Measurements from ENCODE around the gene TCAF1. TPM values are rescaled to one million over a fixed set of nuclear protein-coding genes. Genes with fewer than 3 reads are reported as not detected.

The TCAF1 gene
- total RNA-seq, 1 experiment from 2014 or later = 58.4 TPM

DNA sequence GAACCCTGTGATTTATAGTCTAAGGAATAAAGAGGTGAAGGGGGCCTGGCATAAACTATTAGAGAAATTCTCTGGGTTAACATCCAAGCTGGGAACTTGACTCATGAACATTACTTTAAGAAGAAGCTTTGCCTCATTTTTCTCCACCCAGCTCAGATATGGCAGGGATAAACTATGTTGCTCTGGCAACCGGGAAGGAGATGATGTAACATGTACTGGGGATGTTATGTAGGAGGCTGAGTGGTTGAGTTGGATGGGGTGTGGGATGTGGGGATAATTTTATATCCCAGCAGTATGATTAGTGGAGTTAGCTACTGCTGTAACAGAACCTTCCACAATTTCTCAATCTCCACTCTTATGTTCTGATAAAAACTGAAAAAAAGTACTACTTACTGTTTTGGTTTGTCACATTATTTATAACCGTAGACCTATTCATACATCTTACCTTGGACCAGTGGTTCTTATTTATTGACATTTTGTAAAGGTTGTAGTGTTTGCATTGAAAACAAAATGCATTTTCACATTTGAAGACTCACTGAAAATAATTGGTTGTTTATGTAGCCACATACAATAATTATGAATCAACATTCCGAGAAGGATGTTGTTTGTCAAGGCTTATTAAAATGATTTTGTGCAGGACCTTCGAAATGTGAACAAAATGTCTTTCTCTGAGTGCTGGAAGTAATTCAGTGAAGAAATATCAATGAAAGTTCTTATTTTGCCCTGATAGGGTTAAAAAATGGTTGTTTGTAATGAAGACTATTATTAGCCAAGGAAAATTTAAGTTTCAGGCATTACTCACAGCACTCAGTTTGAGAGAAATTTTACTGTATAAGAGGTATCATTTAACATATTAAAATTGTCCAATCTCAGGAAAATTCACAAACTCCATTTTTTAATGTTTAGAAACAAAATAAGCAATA is 34.4 kb upstream of the TCAF1 start:
- Histone ChIP-seq H3K79me2 (ENCODE audit: insufficient read depth, low read length) (no peaks in the 10 kb centered on the region), H3K4me3 (replicated peaks in 1 of 2; ENCODE audit: low read depth in 1 of 2, low read length in 2 of 2) (no peak overlapping the region), H3K4me2 (ENCODE audit: low read length) (no peak overlapping the region), H4K20me1 (ENCODE audit: insufficient read depth) (no peaks in the 10 kb centered on the region), H3K27ac (ENCODE audit: low read depth, low read length) (no peak overlapping the region), H2AFZ (ENCODE audit: low read depth, low read length, poor library complexity, severe bottlenecking) (no peak overlapping the region), H3K36me3 (ENCODE audit: control insufficient read depth in 1 of 2, insufficient read depth in 2 of 2, low read length in 2 of 2) (no peaks in the 10 kb centered on the region), H3K27me3 (ENCODE audit: insufficient read depth, low read length) (no peaks in the 10 kb centered on the region), H3K9ac (ENCODE audit: low read length) (no peak overlapping the region), H3K4me1 (ENCODE audit: control insufficient read depth in 1 of 2, insufficient read depth in 2 of 2, low read length in 2 of 2) (no peaks in the 10 kb centered on the region), H3K9me2 (ENCODE audit: insufficient read depth) (peaks cover 2% of the 10 kb centered on the region; the same call in 1 of the 2 replicates), H3K9me3 (ENCODE audit: control insufficient read depth in 1 of 2, insufficient read depth in 1 of 2, low read depth in 1 of 2, low read length in 2 of 2) (no peaks in the 10 kb centered on the region)
- ChIA-PET POLR2A (no interaction called here), RAD21 (ENCODE audit: low non-redundant PET in 1 of 2, low total read pairs in 2 of 2, uncharacterized antibody in 2 of 2, unreplicated experiment in 2 of 2) (no interaction called here), CTCF (interaction anchor here (0.9 kb wide), 1 partner anchor 35 kb away, joined by 3 read pairs; no protein-coding TSS in a partner anchor)
- no TSS peak for BruUV-seq (replicated peaks)
- DNase-seq (ENCODE audit: low read depth, low spot score) (no peak), ATAC-seq (no peak)
- TF ChIP-seq, protein P1, sequence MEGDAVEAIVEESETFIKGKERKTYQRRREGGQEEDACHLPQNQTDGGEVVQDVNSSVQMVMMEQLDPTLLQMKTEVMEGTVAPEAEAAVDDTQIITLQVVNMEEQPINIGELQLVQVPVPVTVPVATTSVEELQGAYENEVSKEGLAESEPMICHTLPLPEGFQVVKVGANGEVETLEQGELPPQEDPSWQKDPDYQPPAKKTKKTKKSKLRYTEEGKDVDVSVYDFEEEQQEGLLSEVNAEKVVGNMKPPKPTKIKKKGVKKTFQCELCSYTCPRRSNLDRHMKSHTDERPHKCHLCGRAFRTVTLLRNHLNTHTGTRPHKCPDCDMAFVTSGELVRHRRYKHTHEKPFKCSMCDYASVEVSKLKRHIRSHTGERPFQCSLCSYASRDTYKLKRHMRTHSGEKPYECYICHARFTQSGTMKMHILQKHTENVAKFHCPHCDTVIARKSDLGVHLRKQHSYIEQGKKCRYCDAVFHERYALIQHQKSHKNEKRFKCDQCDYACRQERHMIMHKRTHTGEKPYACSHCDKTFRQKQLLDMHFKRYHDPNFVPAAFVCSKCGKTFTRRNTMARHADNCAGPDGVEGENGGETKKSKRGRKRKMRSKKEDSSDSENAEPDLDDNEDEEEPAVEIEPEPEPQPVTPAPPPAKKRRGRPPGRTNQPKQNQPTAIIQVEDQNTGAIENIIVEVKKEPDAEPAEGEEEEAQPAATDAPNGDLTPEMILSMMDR (IDR thresholded peaks at IDR 0.05 in 2 of 3, conservative IDR thresholded peaks at IDR 0.05 in 1 of 3; ENCODE audit: borderline replicate concordance in 1 of 3, insufficient read depth in 1 of 3, low read depth in 2 of 3, low read length in 2 of 3) = no peak
- TF ChIP-seq SP1 (IDR thresholded peaks at IDR 0.05; ENCODE audit: low read depth) = no peak
- no peak for TF ChIP-seq EZH2 (IDR thresholded peaks at IDR 0.05)
- no peak for TF ChIP-seq EZH2phosphoT487 (IDR thresholded peaks at IDR 0.05; ENCODE audit: borderline replicate concordance)
- intact Hi-C loops (cut with micrococcal nuclease) = no loop called here
